Mesenchymal stem cell (in vitro differentiated cells and primary cell): ENCODE data around the gene ECSCR.

Experiments used
- DNase-seq: peaks from one replicate; pipeline ENCODE4 v3.0.0-alpha.2; 2013
- H2AFZ ChIP-seq: one replicate; pipeline ENCODE4 v1.6.1; 2013; ENCODE audit warnings: low read depth, mild to moderate bottlenecking, control low read depth, inconsistent platforms, low read length, moderate library complexity
- H2AK5ac ChIP-seq: 2 replicates; pipeline ENCODE4 v1.6.1; 2013; ENCODE audit warnings: low read length, moderate library complexity, mild to moderate bottlenecking, inconsistent platforms; ENCODE audit not compliant: severe bottlenecking
- H2BK120ac ChIP-seq: one replicate; pipeline ENCODE4 v1.6.1; 2013; ENCODE audit warnings: low read depth, mild to moderate bottlenecking, inconsistent platforms, low read length, moderate library complexity
- H2BK12ac ChIP-seq, 2 experiments: one replicate each; pipeline ENCODE4 v1.6.1; 2013; ENCODE audit warnings: inconsistent platforms in 2 of 2, low read length in 2 of 2, mild to moderate bottlenecking in 2 of 2, moderate library complexity in 2 of 2, control low read depth in 1 of 2
- H2BK15ac ChIP-seq: one replicate; pipeline ENCODE4 v1.6.1; 2013; ENCODE audit warnings: mild to moderate bottlenecking, low read depth, inconsistent platforms; ENCODE audit not compliant: poor library complexity, severe bottlenecking
- H2BK5ac ChIP-seq: 2 replicates; pipeline ENCODE4 v1.6.1; 2013; ENCODE audit warnings: low read depth, mild to moderate bottlenecking, low read length, control low read depth, inconsistent platforms; ENCODE audit not compliant: poor library complexity, severe bottlenecking
- H3K14ac ChIP-seq, 2 experiments: one replicate each; pipeline ENCODE4 v1.6.1; 2013; ENCODE audit warnings: inconsistent platforms in 2 of 2, low read length in 2 of 2, control low read depth in 1 of 2, mild to moderate bottlenecking in 1 of 2, moderate library complexity in 1 of 2
- H3K18ac ChIP-seq, 2 experiments: one replicate each; pipeline ENCODE4 v1.6.1; 2013; ENCODE audit warnings: inconsistent platforms in 2 of 2, low read length in 2 of 2, control low read depth in 1 of 2, low read depth in 1 of 2, mild to moderate bottlenecking in 1 of 2
- H3K23ac ChIP-seq, 2 experiments: one replicate each; pipeline ENCODE4 v1.6.1; 2013; ENCODE audit warnings: inconsistent platforms in 2 of 2, low read length in 2 of 2, mild to moderate bottlenecking in 2 of 2, moderate library complexity in 2 of 2, control low read depth in 1 of 2
- H3K27ac ChIP-seq: 2 replicates; pipeline ENCODE4 v1.5.1; 2013; ENCODE audit warnings: mild to moderate bottlenecking, moderate library complexity, low read length, control low read depth, inconsistent platforms; ENCODE audit not compliant: poor library complexity, severe bottlenecking
- H3K27me3 ChIP-seq, 2 experiments: 2 replicates each; pipeline versions ENCODE4 v1.6.1 to v1.7.0; 2013; ENCODE audit warnings: low read length in 2 of 2, mild to moderate bottlenecking in 2 of 2, moderate library complexity in 2 of 2, control low read depth in 1 of 2, inconsistent platforms in 1 of 2; ENCODE audit not compliant: control insufficient read depth in 1 of 2, insufficient read depth in 1 of 2
- H3K36me3 ChIP-seq, 2 experiments: 2 replicates each; pipeline versions ENCODE4 v1.6.1 to v1.7.0; 2013; ENCODE audit warnings: low read length in 2 of 2, control low read depth in 1 of 2, inconsistent platforms in 1 of 2, low read depth in 1 of 2, mild to moderate bottlenecking in 1 of 2; ENCODE audit not compliant: insufficient read depth in 2 of 2, control insufficient read depth in 1 of 2
- H3K4ac ChIP-seq, 2 experiments: one replicate each; pipeline ENCODE4 v1.6.1; 2013; ENCODE audit warnings: inconsistent platforms in 2 of 2, low read length in 2 of 2, mild to moderate bottlenecking in 2 of 2, moderate library complexity in 2 of 2, control low read depth in 1 of 2, low read depth in 1 of 2
- H3K4me1 ChIP-seq: 2 replicates; pipeline ENCODE4 v1.6.1; 2013; ENCODE audit warnings: low read depth, low read length, control low read depth; ENCODE audit not compliant: control insufficient read depth, insufficient read depth
- H3K4me2 ChIP-seq: 2 replicates; pipeline ENCODE4 v1.6.1; 2013; ENCODE audit warnings: low read length, mild to moderate bottlenecking, inconsistent platforms; ENCODE audit not compliant: poor library complexity, severe bottlenecking
- H3K4me3 ChIP-seq, 2 experiments: 2 replicates each; pipeline versions ENCODE4 v1.5.1 to v1.7.0; 2013; ENCODE audit warnings: low read length in 2 of 2, mild to moderate bottlenecking in 2 of 2, control low read depth in 1 of 2, low read depth in 1 of 2; ENCODE audit not compliant: insufficient read depth in 1 of 2
- H3K79me1 ChIP-seq: replicated peaks from 2 replicates; pipeline ENCODE4 v1.6.1; 2013; ENCODE audit warnings: mild to moderate bottlenecking, control low read depth, low read length, inconsistent platforms; ENCODE audit not compliant: poor library complexity, severe bottlenecking
- H3K9ac ChIP-seq: 2 replicates; pipeline ENCODE4 v1.7.0; 2013; ENCODE audit warnings: mild to moderate bottlenecking, low read length, moderate library complexity
- H3K9me3 ChIP-seq: 2 replicates; pipeline ENCODE4 v1.7.0; 2013; ENCODE audit warnings: mild to moderate bottlenecking, low read length; ENCODE audit not compliant: control insufficient read depth
- H4K8ac ChIP-seq: one replicate; pipeline ENCODE4 v1.6.1; 2013; ENCODE audit warnings: inconsistent platforms, mild to moderate bottlenecking, low read length, moderate library complexity
- H4K91ac ChIP-seq: one replicate; pipeline ENCODE4 v1.6.1; 2013; ENCODE audit warnings: mild to moderate bottlenecking, low read length, inconsistent platforms
- WGBS: methylation state at CpG from one replicate; pipeline ENCODE4 v1.1.7; 2013; ENCODE audit warnings: mixed read lengths; 5-methylcytosine and 5-hydroxymethylcytosine counted together

Gene ECSCR

DNA sequence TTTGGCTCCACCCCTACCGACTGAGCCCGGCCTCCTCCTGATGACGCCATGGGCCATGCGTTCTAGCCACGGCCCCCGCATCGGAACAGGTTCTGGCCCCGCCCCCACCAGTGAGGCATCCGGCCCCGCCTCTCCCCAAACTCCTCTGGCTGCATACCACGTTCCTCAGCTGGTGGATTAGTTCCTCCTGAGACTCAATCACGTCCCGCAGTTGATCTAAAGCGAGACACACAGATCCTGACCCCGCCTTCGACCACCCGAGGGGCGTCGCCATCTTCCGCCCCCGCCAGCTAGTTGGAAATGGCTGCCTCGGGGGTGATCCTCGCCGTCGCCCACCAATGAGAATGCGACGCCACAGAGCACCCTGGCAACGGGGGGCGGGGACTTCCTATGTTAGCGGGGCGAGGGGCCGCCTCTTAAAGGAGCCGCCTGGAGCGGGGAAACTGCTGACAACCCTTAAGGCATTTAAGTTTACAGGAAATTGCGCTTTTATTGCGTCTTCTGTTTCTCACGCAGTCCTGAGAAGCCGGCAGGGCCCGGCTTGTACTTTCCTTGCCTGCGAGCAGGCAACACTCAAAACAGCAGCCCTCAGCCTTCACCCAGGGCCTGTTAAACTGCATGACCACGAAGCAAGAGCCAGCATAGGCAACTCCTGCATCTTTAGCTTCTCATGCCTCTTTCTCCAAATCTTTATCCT lies 58.6 kb downstream of the ECSCR start, which contains the start of gene SPATA24:
Gene SPATA24 (minus strand): TSS at position 303 of the 697 bp plus-strand sequence. CDS start 29 bp downstream, at position 274.
- under 1% methylated on average over 41 of the region's 41 CpGs for WGBS
- peaks cover 7 to 18% of the 10 kb centered on the region in 2 experiments for H3K36me3 ChIP-seq

DNA sequence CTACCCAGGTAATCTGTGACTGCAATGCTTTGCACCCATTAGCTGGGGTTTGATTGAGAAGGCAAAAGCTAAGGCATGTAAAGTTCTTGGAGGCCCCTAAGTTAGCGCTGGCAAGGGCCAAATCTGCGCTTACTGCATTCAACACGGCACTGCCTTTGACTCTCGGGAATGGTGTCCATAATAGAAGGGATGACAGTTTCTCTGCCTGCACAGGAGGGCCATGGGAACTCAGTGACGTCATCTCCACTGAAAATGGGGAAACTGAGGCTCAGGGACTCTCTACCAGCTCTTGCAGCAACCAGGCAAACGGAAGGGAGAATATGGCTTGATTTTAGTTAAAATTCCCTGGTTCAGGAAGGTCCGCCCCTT lies 59.1 kb downstream of the ECSCR start:
- Histone ChIP-seq H3K14ac (peak overlapping the region in 1 of 2 experiments; percentile 44), H3K18ac (peak overlapping the region; percentile 11 to 86), H2AK5ac (peak overlapping the region; percentile 36), H3K9ac (peak overlapping the region; percentile 90), H3K9me3 (no peaks in the 10 kb centered on the region), H4K91ac (no peak overlapping the region), H3K36me3 (peaks cover 7 to 18% of the 10 kb centered on the region in 2 experiments), H2BK5ac (no peak overlapping the region), H3K4me1 (peaks cover 7% of the 10 kb centered on the region), H3K4ac (peak overlapping the region in 1 of 2 experiments; percentile 42), H2BK15ac (no peak overlapping the region), H4K8ac (peak overlapping the region; percentile 59), H2AFZ (no peak overlapping the region), H3K23ac (no peak overlapping the region), H2BK12ac (no peak overlapping the region), H2BK120ac (no peak overlapping the region), H3K4me2 (peak overlapping the region; percentile 71), H3K79me1 (peaks cover 7% of the 10 kb centered on the region), H3K27ac (peak overlapping the region; percentile 96), H3K27me3 (no peaks in the 10 kb centered on the region), H3K4me3 (peak overlapping the region; percentile 65 to 83)
- WGBS = 46% methylated on average over 7 of the region's 7 CpGs
- DNase-seq = no peak

More for the DNA sequence above, 58.6 kb downstream of the ECSCR start, which contains the start of gene SPATA24:
- Histone ChIP-seq H2BK5ac (no peak within 1 kb of the TSS), H4K91ac (no peak within 1 kb of the TSS), H2BK15ac (no peak within 1 kb of the TSS), H3K14ac (peak within 1 kb of the TSS in 1 of 2 experiments; percentile 44), H3K27ac (peak within 1 kb of the TSS; percentile 96), H3K9me3 (no peaks in the 10 kb centered on the region), H2AK5ac (peak within 1 kb of the TSS; percentile 36), H3K9ac (peak within 1 kb of the TSS; percentile 90), H3K79me1 (peaks cover 7% of the 10 kb centered on the region), H3K4me2 (peak within 1 kb of the TSS; percentile 71), H3K4ac (peak within 1 kb of the TSS in 1 of 2 experiments; percentile 81), H3K27me3 (no peaks in the 10 kb centered on the region), H2BK120ac (peak within 1 kb of the TSS; percentile 68), H3K4me1 (peaks cover 7% of the 10 kb centered on the region), H3K18ac (peak within 1 kb of the TSS; percentile 52 to 86), H2BK12ac (peak within 1 kb of the TSS in 1 of 2 experiments; percentile 37), H3K23ac (no peak within 1 kb of the TSS), H4K8ac (peak within 1 kb of the TSS; percentile 59), H2AFZ (no peak within 1 kb of the TSS), H3K4me3 (peak within 1 kb of the TSS; percentile 65 to 83)
- peak; percentile 99 for DNase-seq

DNA sequence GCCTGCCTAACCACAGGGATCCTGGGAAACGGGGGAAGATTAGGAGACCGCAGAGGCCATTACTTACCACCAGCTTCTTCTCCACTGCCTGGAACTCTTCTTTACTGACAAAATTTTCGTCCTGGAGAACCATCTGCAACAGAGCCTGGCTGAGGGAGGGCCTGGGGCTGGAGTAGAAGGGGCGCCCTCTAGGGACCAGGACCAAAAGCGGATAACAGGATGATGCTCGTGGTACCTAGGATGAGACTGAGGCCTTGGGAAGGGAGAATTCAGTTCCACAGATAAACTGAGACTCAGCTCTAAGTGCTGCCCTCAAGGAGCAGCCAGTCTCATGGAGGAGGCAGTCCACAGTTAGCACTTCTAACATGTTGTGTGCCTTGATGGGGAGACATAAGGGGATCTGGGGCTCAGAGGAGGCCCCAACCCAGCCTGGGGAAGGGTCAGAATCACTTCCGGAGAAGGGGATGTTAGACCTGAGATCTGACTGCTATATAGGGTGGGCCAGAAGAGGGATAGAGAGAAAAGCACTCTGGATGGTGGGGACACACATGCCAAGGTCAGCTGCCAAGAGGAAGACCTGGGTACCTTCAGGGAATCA lies 59.9 kb downstream of the ECSCR start:
- Histone ChIP-seq H3K14ac (no peak overlapping the region), H3K23ac (no peak overlapping the region), H3K36me3 (peaks cover 7 to 18% of the 10 kb centered on the region in 2 experiments), H2AFZ (no peak overlapping the region), H2AK5ac (no peak overlapping the region), H2BK5ac (no peak overlapping the region), H2BK15ac (peak overlapping the region; percentile 80), H2BK12ac (no peak overlapping the region), H3K18ac (no peak overlapping the region), H4K8ac (no peak overlapping the region), H3K4me2 (no peak overlapping the region), H2BK120ac (no peak overlapping the region), H3K4me3 (peak overlapping the region in 1 of 2 experiments; percentile 83), H3K9ac (peak overlapping the region; percentile 90), H3K27ac (no peak overlapping the region), H3K4me1 (peaks cover 7% of the 10 kb centered on the region), H3K9me3 (no peaks in the 10 kb centered on the region), H4K91ac (no peak overlapping the region), H3K27me3 (no peaks in the 10 kb centered on the region), H3K79me1 (peaks cover 7% of the 10 kb centered on the region), H3K4ac (no peak overlapping the region)
- WGBS = 75% methylated on average over 7 of the region's 7 CpGs
- DNase-seq = peak; percentile 26

DNA sequence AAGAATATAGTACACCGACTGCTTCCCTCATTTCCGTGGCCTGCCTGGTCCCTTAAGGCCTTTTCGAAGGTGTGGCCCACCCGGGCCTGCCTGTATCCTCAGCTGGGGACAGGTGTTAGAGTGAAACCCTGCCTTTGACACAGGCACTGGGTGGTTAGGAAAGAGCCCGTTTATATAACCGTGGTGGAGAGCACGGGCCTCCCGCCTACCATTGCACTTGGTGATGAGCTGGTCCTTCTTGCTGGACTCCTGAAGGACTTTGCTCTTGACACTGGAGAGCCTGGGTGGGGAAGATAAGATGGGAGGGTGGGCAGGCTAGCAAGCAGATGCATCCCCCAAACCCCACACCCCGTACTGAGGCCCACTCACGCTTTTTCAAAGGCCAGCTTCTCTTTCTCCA lies 61.0 kb downstream of the ECSCR start:
- Histone ChIP-seq H3K79me1 (peaks cover 7% of the 10 kb centered on the region), H3K9me3 (no peaks in the 10 kb centered on the region), H3K4me2 (no peak overlapping the region), H2BK15ac (no peak overlapping the region), H3K4me1 (peaks cover 7% of the 10 kb centered on the region), H2BK12ac (no peak overlapping the region), H3K9ac (no peak overlapping the region), H4K8ac (no peak overlapping the region), H3K18ac (no peak overlapping the region), H2AFZ (no peak overlapping the region), H2BK5ac (no peak overlapping the region), H2AK5ac (no peak overlapping the region), H2BK120ac (no peak overlapping the region), H3K36me3 (peaks cover 7 to 20% of the 10 kb centered on the region in 2 experiments), H3K23ac (no peak overlapping the region), H3K4me3 (no peak overlapping the region), H3K27ac (no peak overlapping the region), H3K14ac (no peak overlapping the region), H4K91ac (no peak overlapping the region), H3K27me3 (no peaks in the 10 kb centered on the region), H3K4ac (no peak overlapping the region)
- 96% methylated on average over 8 of the region's 10 CpGs for WGBS
- DNase-seq = no peak
